HG02870 (cell line): ENCODE data around the gene ZNF284.
A peak's percentile ranks its signal among the peaks of the same experiment; 100 is the strongest.
"Not testable (repeated sequence)": the region's sequence is repeated elsewhere in the genome, so short reads cannot be mapped to it uniquely, and the experiment has no call there.

Source experiments
- ATAC-seq: cut with Tn5 transposase; IDR thresholded peaks from one replicate; pipeline ENCODE4 v1.9.1; 2021; ENCODE audit warnings: mild to moderate bottlenecking, moderate library complexity; ENCODE audit not compliant: unreplicated experiment

Gene ZNF284

GRCh38 chr19:44109458-44109857 is 37.5 kb downstream of the ZNF284 start:
- no peak for ATAC-seq

- no peak for ATAC-seq
Observed at GRCh38 chr19:44111910-44112463, 40.0 kb downstream of the ZNF284 start.

GRCh38 chr19:44112802-44113137 is 40.8 kb downstream of the ZNF284 start:
- no peak for ATAC-seq

GRCh38 chr19:44113138-44113783 is 41.3 kb downstream of the ZNF284 start, which contains the start of gene ZNF225:
ZNF225 (plus strand) TSS chr19:44113399; CDS start chr19:44115828, 2,429 bp downstream.
- ATAC-seq, result peak; percentile 90

- ATAC-seq, result peak; percentile 22
Observed at GRCh38 chr19:44113784-44114390, 41.9 kb downstream of the ZNF284 start.

GRCh38 chr19:44121162-44121561 is 49.2 kb downstream of the ZNF284 start:
- ATAC-seq, result not testable (repeated sequence)

GRCh38 chr19:44131955-44132354 is 60.0 kb downstream of the ZNF284 start:
- no peak for ATAC-seq
